H9 (cell line): ENCODE results near the gene TIMM10. TPM values are rescaled to one million over a fixed set of nuclear protein-coding genes. Genes with fewer than 3 reads are reported as not detected.

ENCODE experiments used
- DNase-seq: peaks from one replicate; pipeline ENCODE4 v3.0.0-alpha.2; 2017
- H2AFZ ChIP-seq: one replicate; pipeline ENCODE4 v1.6.1; 2013; ENCODE audit warnings: mild to moderate bottlenecking, low read length, control low read depth, moderate library complexity
- H2AK5ac ChIP-seq: 2 replicates; pipeline ENCODE4 v1.6.1; 2013; ENCODE audit warnings: low read length, control low read depth, mixed read lengths; ENCODE audit not compliant: insufficient read length
- H2BK120ac ChIP-seq: one replicate; pipeline ENCODE4 v1.6.1; 2013; ENCODE audit warnings: low read depth, mild to moderate bottlenecking, low read length, control low read depth, inconsistent platforms; ENCODE audit not compliant: poor library complexity, severe bottlenecking
- H2BK12ac ChIP-seq: 2 replicates; pipeline ENCODE4 v1.6.1; 2013; ENCODE audit warnings: low read length, control low read depth, mixed read lengths, low read depth; ENCODE audit not compliant: insufficient read length
- H2BK15ac ChIP-seq: 2 replicates; pipeline ENCODE4 v1.6.1; 2013; ENCODE audit warnings: low read depth, low read length, control low read depth
- H2BK20ac ChIP-seq: one replicate; pipeline ENCODE4 v1.6.1; 2013; ENCODE audit warnings: low read depth, mild to moderate bottlenecking, low read length, control low read depth, inconsistent platforms; ENCODE audit not compliant: poor library complexity, severe bottlenecking
- H2BK5ac ChIP-seq: 2 replicates; pipeline ENCODE4 v1.6.1; 2013; ENCODE audit warnings: low read length, control low read depth, mixed read lengths; ENCODE audit not compliant: insufficient read length
- H3K14ac ChIP-seq: 2 replicates; pipeline ENCODE4 v1.6.1; 2013; ENCODE audit warnings: low read length, control low read depth; ENCODE audit not compliant: insufficient read depth
- H3K18ac ChIP-seq: 2 replicates; pipeline ENCODE4 v1.6.1; 2013; ENCODE audit warnings: low read depth, mild to moderate bottlenecking, mixed read lengths, low read length, control low read depth; ENCODE audit not compliant: insufficient read length
- H3K23ac ChIP-seq: 2 replicates; pipeline ENCODE4 v1.6.1; 2013; ENCODE audit warnings: low read length, control low read depth, mixed read lengths, low read depth; ENCODE audit not compliant: insufficient read length
- H3K23me2 ChIP-seq: 2 replicates; pipeline ENCODE4 v1.6.1; 2013; ENCODE audit warnings: low read depth, mild to moderate bottlenecking, mixed read lengths, low read length, control low read depth; ENCODE audit not compliant: insufficient read length, poor library complexity, severe bottlenecking
- H3K27ac ChIP-seq: 2 replicates; pipeline ENCODE4 v1.5.1; 2013; ENCODE audit warnings: low read length, control low read depth, mixed read lengths, low read depth; ENCODE audit not compliant: insufficient read length
- H3K27me3 ChIP-seq: 2 replicates; pipeline ENCODE4 v1.6.1; 2013; ENCODE audit warnings: low read length, control low read depth, inconsistent platforms; ENCODE audit not compliant: insufficient read depth
- H3K4ac ChIP-seq: 2 replicates; pipeline ENCODE4 v1.6.1; 2013; ENCODE audit warnings: low read depth, mild to moderate bottlenecking, control low read depth, inconsistent platforms, low read length, moderate library complexity
- H3K4me1 ChIP-seq: 2 replicates; pipeline ENCODE4 v1.6.1; 2013; ENCODE audit warnings: low read length, control low read depth, inconsistent platforms; ENCODE audit not compliant: insufficient read depth
- H3K4me2 ChIP-seq: 2 replicates; pipeline ENCODE4 v1.6.1; 2013; ENCODE audit warnings: low read length, control low read depth, mixed read lengths; ENCODE audit not compliant: insufficient read length, insufficient read depth
- H3K56ac ChIP-seq: 2 replicates; pipeline ENCODE4 v1.6.1; 2013; ENCODE audit warnings: low read depth, mild to moderate bottlenecking, mixed read lengths, low read length, control low read depth; ENCODE audit not compliant: insufficient read length
- H3K79me1 ChIP-seq: 2 replicates; pipeline ENCODE4 v1.6.1; 2013; ENCODE audit warnings: low read depth, mild to moderate bottlenecking, moderate library complexity, low read length, control low read depth, inconsistent platforms; ENCODE audit not compliant: insufficient read depth, poor library complexity, severe bottlenecking
- H3K79me2 ChIP-seq: 2 replicates; pipeline ENCODE4 v1.6.1; 2013; ENCODE audit warnings: low read length, control low read depth, inconsistent platforms; ENCODE audit not compliant: insufficient read depth
- H3K9ac ChIP-seq: 2 replicates; pipeline ENCODE4 v1.6.1; 2013; ENCODE audit warnings: low read length, control low read depth, mixed read lengths; ENCODE audit not compliant: insufficient read length; ENCODE audit errors: extremely low read depth
- H3K9me3 ChIP-seq: one replicate; pipeline ENCODE4 v1.6.1; 2013; ENCODE audit warnings: low read depth, low read length, inconsistent platforms; ENCODE audit not compliant: control insufficient read depth
- H3T11ph ChIP-seq: one replicate; pipeline ENCODE4 v1.6.1; 2013; ENCODE audit warnings: mild to moderate bottlenecking, low read length, control low read depth, inconsistent platforms
- H4K20me1 ChIP-seq: one replicate; pipeline ENCODE4 v1.6.1; 2013; ENCODE audit not compliant: control insufficient read depth, insufficient read length, insufficient read depth
- H4K5ac ChIP-seq: 2 replicates; pipeline ENCODE4 v1.6.1; 2013; ENCODE audit warnings: low read depth, mild to moderate bottlenecking, mixed read lengths, low read length, control low read depth; ENCODE audit not compliant: insufficient read length
- H4K8ac ChIP-seq: replicated peaks from 2 replicates; pipeline ENCODE4 v1.6.1; 2013; ENCODE audit warnings: low read length, control low read depth, mixed read lengths, low read depth; ENCODE audit not compliant: insufficient read length
- H4K91ac ChIP-seq: 2 replicates; pipeline ENCODE4 v1.6.1; 2013; ENCODE audit warnings: low read depth, mild to moderate bottlenecking, moderate library complexity, mixed read lengths, low read length, control low read depth; ENCODE audit not compliant: insufficient read length
- H3K27ac Mint-ChIP-seq, 3 experiments: 2 replicates in 2 of 3; 3 replicates in 1 of 3; pipeline ENCODE4 v1.8.0; 2020 to 2021; ENCODE audit warnings: mixed read lengths in 3 of 3, mild to moderate bottlenecking in 1 of 3, moderate library complexity in 1 of 3
- H3K27me3 Mint-ChIP-seq: 2 replicates; pipeline ENCODE4 v1.8.0; 2021; ENCODE audit warnings: low read depth, mild to moderate bottlenecking, moderate library complexity, mixed read lengths
- H3K36me3 Mint-ChIP-seq, 3 experiments: 2 replicates in 2 of 3; 3 replicates in 1 of 3; pipeline ENCODE4 v1.8.0; 2020 to 2021; ENCODE audit warnings: low read depth in 3 of 3, mixed read lengths in 3 of 3; ENCODE audit not compliant: insufficient read depth in 1 of 3
- H3K4me1 Mint-ChIP-seq, 2 experiments: 2 replicates each; pipeline ENCODE4 v1.8.0; 2020; ENCODE audit warnings: mixed read lengths in 2 of 2
- H3K4me3 Mint-ChIP-seq, 2 experiments: 2 replicates in 1 of 2; 3 replicates in 1 of 2; pipeline ENCODE4 v1.8.0; 2020 to 2021; ENCODE audit warnings: mild to moderate bottlenecking in 2 of 2, mixed read lengths in 2 of 2, moderate library complexity in 1 of 2
- H3K9me3 Mint-ChIP-seq, 2 experiments: 2 replicates in 1 of 2; 3 replicates in 1 of 2; pipeline ENCODE4 v1.8.0; 2020; ENCODE audit warnings: mild to moderate bottlenecking in 2 of 2, mixed read lengths in 2 of 2, moderate library complexity in 1 of 2
- WGBS: extraction: QIAGEN DNeasy Blood & Tissue Kit; methylation state at CpG from one replicate; pipeline ENCODE4 v1.1.7; 2013; ENCODE audit warnings: missing lambda C conversion rate, low lambda C conversion rate, mixed read lengths; ENCODE audit not compliant: insufficient read length; ENCODE audit errors: extremely low coverage; 5-methylcytosine and 5-hydroxymethylcytosine counted together
- total RNA-seq: library from RNA; stranded (reverse); gene quantifications from 2 replicates; pipeline ENCODE4 v1.2.1, GENCODE V29; 2021
- TF ChIP-seq, protein P1 (sequence below): fragments of 200-600 bp; sonication (generic); conservative IDR thresholded peaks from 3 replicates; pipeline ENCODE4 v1.8.0; 2021; ENCODE audit warnings: antibody characterized with exemption, mild to moderate bottlenecking

Gene TIMM10
- total RNA-seq, 1 experiment from 2014 or later: 130 TPM

DNA sequence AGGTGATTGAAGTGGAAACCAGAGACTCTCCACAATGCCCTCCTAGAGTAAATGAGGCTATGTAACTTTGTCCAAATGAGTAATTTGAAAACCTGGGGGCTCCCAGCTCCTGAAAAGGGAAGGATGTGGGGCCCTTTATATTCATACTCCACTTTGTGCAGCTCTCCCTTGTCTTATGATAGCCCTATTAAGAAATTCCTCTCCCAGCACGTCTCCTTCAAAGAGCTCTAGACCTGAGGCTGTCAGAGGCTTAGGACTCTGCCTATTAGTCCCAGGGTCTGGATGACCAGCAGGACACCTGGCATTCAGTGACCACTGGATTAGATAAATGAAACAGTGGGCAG, 17.1 kb downstream of the TIMM10 start:
- TF ChIP-seq, protein P1, sequence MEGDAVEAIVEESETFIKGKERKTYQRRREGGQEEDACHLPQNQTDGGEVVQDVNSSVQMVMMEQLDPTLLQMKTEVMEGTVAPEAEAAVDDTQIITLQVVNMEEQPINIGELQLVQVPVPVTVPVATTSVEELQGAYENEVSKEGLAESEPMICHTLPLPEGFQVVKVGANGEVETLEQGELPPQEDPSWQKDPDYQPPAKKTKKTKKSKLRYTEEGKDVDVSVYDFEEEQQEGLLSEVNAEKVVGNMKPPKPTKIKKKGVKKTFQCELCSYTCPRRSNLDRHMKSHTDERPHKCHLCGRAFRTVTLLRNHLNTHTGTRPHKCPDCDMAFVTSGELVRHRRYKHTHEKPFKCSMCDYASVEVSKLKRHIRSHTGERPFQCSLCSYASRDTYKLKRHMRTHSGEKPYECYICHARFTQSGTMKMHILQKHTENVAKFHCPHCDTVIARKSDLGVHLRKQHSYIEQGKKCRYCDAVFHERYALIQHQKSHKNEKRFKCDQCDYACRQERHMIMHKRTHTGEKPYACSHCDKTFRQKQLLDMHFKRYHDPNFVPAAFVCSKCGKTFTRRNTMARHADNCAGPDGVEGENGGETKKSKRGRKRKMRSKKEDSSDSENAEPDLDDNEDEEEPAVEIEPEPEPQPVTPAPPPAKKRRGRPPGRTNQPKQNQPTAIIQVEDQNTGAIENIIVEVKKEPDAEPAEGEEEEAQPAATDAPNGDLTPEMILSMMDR: no peak
- H3K9ac ChIP-seq: no peak overlapping the region
- no peak overlapping the region for H2BK20ac ChIP-seq
- H3K14ac ChIP-seq: no peak overlapping the region
- no peaks in the 10 kb centered on the region for H3K79me2 ChIP-seq
- no peaks in the 10 kb centered on the region for H3K27me3 ChIP-seq
- H3K4ac ChIP-seq: no peak overlapping the region
- H2BK120ac ChIP-seq: no peak overlapping the region
- WGBS: no CpG with 5 or more reads among the region's 1 CpG
- no peak overlapping the region for H2BK15ac ChIP-seq
- no peaks in the 10 kb centered on the region for H3K9me3 ChIP-seq
- peak overlapping the region; percentile 90 to 98 for H3K4me3 Mint-ChIP-seq
- no peak overlapping the region for H4K5ac ChIP-seq
- H3T11ph ChIP-seq: no peak overlapping the region
- H4K20me1 ChIP-seq: no peaks in the 10 kb centered on the region
- H3K23me2 ChIP-seq: peaks cover 16% of the 10 kb centered on the region
- peaks cover 10 to 13% of the 10 kb centered on the region in 2 experiments; a peak in 2 of 4 replicates for H3K4me1 Mint-ChIP-seq
- H3K79me1 ChIP-seq: no peaks in the 10 kb centered on the region
- H4K8ac ChIP-seq: no peak overlapping the region
- peaks cover 49% of the 10 kb centered on the region for H3K27me3 Mint-ChIP-seq
- H3K27ac ChIP-seq: no peak overlapping the region
- no peak overlapping the region for H2AFZ ChIP-seq
- H2BK12ac ChIP-seq: no peak overlapping the region
- no peak overlapping the region for H3K18ac ChIP-seq
- no peak overlapping the region for H4K91ac ChIP-seq
- H2BK5ac ChIP-seq: no peak overlapping the region
- H3K9me3 Mint-ChIP-seq: 0 out of 5 replicates have a peak, but pooled peaks cover 0 to 3% of the 10 kb centered on the region in 2 experiments
- no peak overlapping the region for H2AK5ac ChIP-seq
- DNase-seq: no peak
- peaks cover 0 to 4% (median 0%) of the 10 kb centered on the region in 3 experiments; a peak in 4 of 7 replicates for H3K36me3 Mint-ChIP-seq
- H3K56ac ChIP-seq: no peak overlapping the region
- peak overlapping the region; percentile 63 for H3K4me2 ChIP-seq
- H3K27ac Mint-ChIP-seq: no peak overlapping the region; a peak in 1 of 7 replicates
- H3K23ac ChIP-seq: no peak overlapping the region
- peaks cover 2% of the 10 kb centered on the region for H3K4me1 ChIP-seq
